Mesothelial cell of epicardium (in vitro differentiated cells): ENCODE results near the gene PCK1. TPM values are rescaled to one million over a fixed set of nuclear protein-coding genes. Genes with fewer than 3 reads are reported as not detected.

ENCODE experiments used
- DNase-seq, 2 experiments: peaks; one replicate each; pipeline ENCODE4 v3.0.0; 2021; ENCODE audit warnings: low spot score in 2 of 2; ENCODE audit not compliant: unreplicated experiment in 2 of 2
- H3K27ac Mint-ChIP-seq: 2 replicates; pipeline ENCODE4 v1.8.0; 2021; ENCODE audit warnings: mixed read lengths
- H3K27me3 Mint-ChIP-seq: 2 replicates; pipeline ENCODE4 v1.8.0; 2021; ENCODE audit warnings: low read depth, mixed read lengths
- H3K36me3 Mint-ChIP-seq: 2 replicates; pipeline ENCODE4 v1.8.0; 2021; ENCODE audit warnings: mixed read lengths
- H3K4me1 Mint-ChIP-seq: 2 replicates; pipeline ENCODE4 v1.8.0; 2021; ENCODE audit warnings: mixed read lengths
- H3K4me3 Mint-ChIP-seq: 2 replicates; pipeline ENCODE4 v1.8.0; 2021; ENCODE audit warnings: mild to moderate bottlenecking, moderate library complexity, mixed read lengths
- H3K9me3 Mint-ChIP-seq: 2 replicates; pipeline ENCODE4 v1.8.0; 2021; ENCODE audit warnings: mixed read lengths
- CTCF ChIP-seq: fragments of 200-600 bp; sonication (generic); IDR thresholded peaks from one replicate; pipeline ENCODE4 v1.5.0; 2021; ENCODE audit warnings: antibody characterized with exemption; ENCODE audit not compliant: unreplicated experiment
- total RNA-seq: library from RNA; stranded (reverse); gene quantifications from 3 replicates; pipeline ENCODE4 v1.2.1, GENCODE V29; 2021

PCK1 gene
- total RNA-seq, 1 donor from 2014 or later = not detected

- H3K27me3 Mint-ChIP-seq = peaks cover 38% of the 10 kb centered on the region
- no peaks in the 10 kb centered on the region for H3K36me3 Mint-ChIP-seq
Observed at GRCh38 chr20:57578476-57579165, 17.7 kb downstream of the PCK1 start.

GRCh38 chr20:57579331-57579897 is 18.5 kb downstream of the PCK1 start:
- H3K27ac Mint-ChIP-seq = peak overlapping the region; percentile 53
- peaks cover 42% of the 10 kb centered on the region for H3K4me1 Mint-ChIP-seq

More at GRCh38 chr20:57578476-57579165, 17.7 kb downstream of the PCK1 start:
- no peak overlapping the region for H3K27ac Mint-ChIP-seq
- DNase-seq = no peak
- TF ChIP-seq CTCF = no peak
- H3K4me1 Mint-ChIP-seq = peaks cover 44% of the 10 kb centered on the region
- H3K9me3 Mint-ChIP-seq = no peaks in the 10 kb centered on the region
- H3K4me3 Mint-ChIP-seq = no peak overlapping the region

GRCh38 chr20:57579898-57580447 is 19.1 kb downstream of the PCK1 start:
- no peaks in the 10 kb centered on the region for H3K9me3 Mint-ChIP-seq
- peaks cover 48% of the 10 kb centered on the region for H3K4me1 Mint-ChIP-seq
- peak; percentile 53 to 69 for DNase-seq
- no peaks in the 10 kb centered on the region for H3K36me3 Mint-ChIP-seq
- peak overlapping the region; percentile 53 for H3K27ac Mint-ChIP-seq
- H3K27me3 Mint-ChIP-seq = peaks cover 48% of the 10 kb centered on the region
- peak overlapping the region; percentile 11 for H3K4me3 Mint-ChIP-seq
- TF ChIP-seq CTCF = no peak

More at GRCh38 chr20:57579331-57579897, 18.5 kb downstream of the PCK1 start:
- DNase-seq = no peak
- TF ChIP-seq CTCF = no peak
- Mint-ChIP-seq H3K27me3 (peaks cover 42% of the 10 kb centered on the region), H3K36me3 (no peaks in the 10 kb centered on the region), H3K9me3 (no peaks in the 10 kb centered on the region), H3K4me3 (no peak overlapping the region)

- peak overlapping the region; percentile 53 for H3K27ac Mint-ChIP-seq
- no peaks in the 10 kb centered on the region for H3K36me3 Mint-ChIP-seq
- peak overlapping the region; percentile 11 for H3K4me3 Mint-ChIP-seq
- H3K27me3 Mint-ChIP-seq = peaks cover 55% of the 10 kb centered on the region
- peaks cover 53% of the 10 kb centered on the region for H3K4me1 Mint-ChIP-seq
- no peak for DNase-seq
- no peaks in the 10 kb centered on the region for H3K9me3 Mint-ChIP-seq
- no peak for TF ChIP-seq CTCF
Observed at GRCh38 chr20:57580478-57581201, 19.7 kb downstream of the PCK1 start.

GRCh38 chr20:57581202-57582028 is 20.5 kb downstream of the PCK1 start:
- Mint-ChIP-seq H3K4me3 (no peak overlapping the region), H3K9me3 (no peaks in the 10 kb centered on the region), H3K4me1 (peaks cover 55% of the 10 kb centered on the region), H3K36me3 (no peaks in the 10 kb centered on the region), H3K27ac (peak overlapping the region; percentile 64), H3K27me3 (peaks cover 62% of the 10 kb centered on the region)
- TF ChIP-seq CTCF = no peak
- DNase-seq = no peak
